DMS153 treated with DMSO at 0.1 percent for 48 hours (cell line): ENCODE measurements around the gene LRRC45.
A peak's percentile ranks its signal among the peaks of the same experiment; 100 is the strongest.

Experiments
- DNase-seq: peaks from one replicate; lab custom pipeline; 2025; ENCODE audit not compliant: unreplicated experiment; lab: John Stamatoyannopoulos, UW

LRRC45 gene

GRCh38 chr17:82061047-82061925 lies 38.2 kb downstream of the LRRC45 start:
- DNase-seq = no peak

GRCh38 chr17:82062076-82062983 lies 39.2 kb downstream of the LRRC45 start:
- no peak for DNase-seq

GRCh38 chr17:82062984-82063368 lies 39.9 kb downstream of the LRRC45 start:
- DNase-seq = no peak

GRCh38 chr17:82063424-82064415 lies 40.6 kb downstream of the LRRC45 start:
- no peak for DNase-seq

GRCh38 chr17:82064433-82065192 lies 41.5 kb downstream of the LRRC45 start:
- DNase-seq = peak; percentile 6

- DNase-seq = no peak
Observed at GRCh38 chr17:82065193-82065637, 42.1 kb downstream of the LRRC45 start.

- DNase-seq = no peak
Observed at GRCh38 chr17:82065638-82066303, 42.7 kb downstream of the LRRC45 start, which contains the start of gene DUS1L. Gene DUS1L, minus strand, starts transcription at chr17:82065804. Its CDS starts 745 bp downstream, at chr17:82065059.

GRCh38 chr17:82070611-82071010 lies 47.5 kb downstream of the LRRC45 start:
- no peak for DNase-seq

GRCh38 chr17:82072827-82073226 lies 49.7 kb downstream of the LRRC45 start:
- no peak for DNase-seq

- DNase-seq = no peak
Observed at GRCh38 chr17:82073446-82073845, 50.3 kb downstream of the LRRC45 start.

GRCh38 chr17:82076018-82076784 lies 53.1 kb downstream of the LRRC45 start:
- DNase-seq = no peak

GRCh38 chr17:82076785-82077591 lies 53.9 kb downstream of the LRRC45 start:
- no peak for DNase-seq

- DNase-seq = no peak
Observed at GRCh38 chr17:82077617-82078358, 54.7 kb downstream of the LRRC45 start.

- DNase-seq = no peak
Observed at GRCh38 chr17:82078433-82078832, 55.3 kb downstream of the LRRC45 start.

- DNase-seq = no peak
Observed at GRCh38 chr17:82079001-82079677, 56.0 kb downstream of the LRRC45 start.

- DNase-seq = no peak
Observed at GRCh38 chr17:82080048-82080788, 57.1 kb downstream of the LRRC45 start.
